NCI-H1105 treated with DMSO at 0.1 percent for 48 hours (cell line): ENCODE data around the gene BASP1.
"Not testable (repeated sequence)": the region's sequence is repeated elsewhere in the genome, so short reads cannot be mapped to it uniquely, and the experiment has no call there.

ENCODE experiments used
- DNase-seq: peaks from one replicate; lab custom pipeline; 2025; lab: John Stamatoyannopoulos, UW

Gene BASP1

DNA sequence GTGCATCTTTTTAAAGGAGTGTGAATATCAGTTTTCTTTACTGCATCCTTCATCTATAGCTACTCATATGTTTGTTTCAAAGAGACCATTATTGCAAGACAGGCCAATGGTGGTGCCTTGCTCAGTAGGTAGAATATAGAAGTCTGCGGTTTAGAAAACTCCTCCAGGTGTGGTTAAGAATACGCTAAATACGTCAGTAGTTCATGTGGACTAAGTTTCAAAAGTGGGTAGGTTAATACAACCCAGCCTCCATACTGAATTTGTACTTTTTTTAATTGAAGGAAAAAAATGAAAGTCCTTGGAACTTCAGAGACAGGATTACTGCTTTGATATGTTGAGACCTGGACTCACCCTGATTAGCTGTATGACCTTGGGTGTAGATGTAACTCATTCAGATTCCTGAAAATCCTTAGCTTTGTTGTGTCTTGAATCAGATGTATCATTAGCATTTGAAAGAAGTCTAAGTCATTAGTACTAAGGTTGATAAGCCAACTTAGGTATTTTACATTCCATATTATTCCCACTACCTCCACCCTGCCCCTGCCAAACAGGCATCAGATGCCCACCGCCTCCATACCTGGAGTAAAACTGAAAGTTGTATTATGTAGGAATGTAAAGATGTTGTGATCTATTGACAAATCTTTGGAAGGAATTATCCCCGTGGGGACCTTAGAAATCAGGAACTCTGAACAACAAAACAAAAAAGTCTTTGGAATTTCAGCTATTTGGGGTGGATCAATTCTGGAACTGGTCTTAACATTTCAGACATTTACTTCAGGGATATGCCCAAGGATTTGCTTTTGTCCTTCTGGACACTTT, 6.1 kb downstream of the BASP1 start:
- DNase-seq = no peak

DNA sequence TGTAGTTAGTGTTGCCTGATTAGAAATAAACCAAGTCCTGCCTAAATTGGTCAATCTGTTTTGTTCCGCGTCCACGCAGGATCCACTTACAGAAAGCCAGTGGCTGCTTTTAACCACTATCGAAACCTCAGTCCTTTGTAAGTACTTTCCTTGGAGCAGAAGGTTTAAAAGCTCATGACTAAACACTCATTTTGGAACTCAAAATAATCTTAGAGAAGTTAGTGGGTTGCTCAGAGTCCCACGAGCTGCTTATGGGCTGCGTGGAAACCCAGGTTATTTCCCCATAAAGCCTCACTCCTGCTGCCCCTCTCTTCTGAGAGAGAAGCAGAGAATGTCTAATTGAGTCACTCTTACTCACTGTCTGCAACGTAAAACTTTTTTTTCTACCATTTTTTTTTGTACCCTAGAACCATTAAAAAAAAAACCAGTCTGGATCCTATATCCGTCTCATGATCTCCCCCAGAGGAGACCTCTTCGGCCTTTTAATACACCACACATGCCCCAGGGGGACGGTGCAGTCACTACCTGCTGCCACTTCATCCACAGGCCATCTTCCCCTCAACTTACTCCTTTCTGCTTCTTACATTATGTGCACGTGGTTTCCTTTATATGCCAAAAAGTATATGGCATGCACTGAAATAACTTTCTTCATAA, 7.6 kb downstream of the BASP1 start:
- DNase-seq = no peak

DNA sequence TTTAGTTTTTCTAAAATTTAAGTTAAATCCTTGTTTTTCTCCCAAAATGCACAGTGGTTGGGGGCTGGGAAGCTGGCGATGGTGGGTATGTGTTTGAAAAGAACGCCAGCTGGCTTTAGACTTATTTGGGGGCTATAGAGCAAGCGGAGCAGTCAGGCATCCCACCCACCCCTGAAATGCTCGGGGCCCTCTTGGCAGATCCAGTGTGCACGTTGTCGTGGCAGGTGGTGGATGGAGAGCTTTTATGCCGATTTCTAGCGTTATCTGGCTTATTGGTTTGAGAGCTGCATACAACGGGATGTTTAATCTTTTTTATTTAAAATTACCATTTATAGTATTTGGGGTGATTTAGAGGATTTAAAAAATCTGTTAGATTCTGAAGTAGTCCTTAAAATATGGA, 8.1 kb downstream of the BASP1 start:
- DNase-seq = no peak

DNA sequence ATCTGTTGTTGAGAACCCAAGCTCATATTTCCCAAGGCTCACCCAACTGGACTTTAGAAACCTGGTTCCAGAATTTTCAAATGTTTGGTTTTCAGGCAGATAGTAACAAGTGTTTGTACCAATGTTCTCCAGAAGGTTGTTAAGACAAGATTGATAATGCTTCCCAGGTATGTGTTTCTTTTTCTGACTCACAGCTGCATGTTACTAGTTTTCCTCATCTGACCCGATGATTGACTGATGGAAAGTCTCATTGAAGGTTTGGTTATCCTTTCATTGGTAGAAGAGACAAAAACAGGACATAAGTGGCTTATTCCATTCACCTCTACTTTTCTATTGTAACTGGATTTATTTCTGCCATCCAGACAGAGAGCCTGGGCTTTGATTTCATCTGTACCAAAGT, 10.4 kb downstream of the BASP1 start:
- DNase-seq = no peak

DNA sequence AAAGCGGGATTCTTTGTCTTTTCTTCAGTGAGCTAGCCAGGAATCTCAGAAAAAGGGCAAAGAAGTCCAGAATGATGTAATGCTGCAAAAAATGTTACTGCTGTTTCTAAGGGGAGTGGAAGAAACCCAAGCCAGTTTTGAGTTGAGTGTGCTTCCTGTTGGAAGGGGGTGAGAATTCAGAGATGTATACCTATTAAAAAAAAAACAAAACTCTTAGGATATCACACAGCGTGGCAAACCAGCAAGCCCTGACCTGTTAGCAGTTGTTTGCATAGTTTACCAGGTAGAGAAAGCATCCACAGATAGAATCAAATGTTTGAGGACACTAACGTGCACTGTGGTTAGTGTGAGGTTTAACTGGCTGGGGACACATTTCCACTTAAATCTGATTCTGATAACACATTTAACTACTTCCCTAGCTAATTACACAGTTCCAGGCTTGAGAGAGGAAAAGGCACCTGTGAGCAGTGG, 11.4 kb downstream of the BASP1 start:
- DNase-seq = no peak

DNA sequence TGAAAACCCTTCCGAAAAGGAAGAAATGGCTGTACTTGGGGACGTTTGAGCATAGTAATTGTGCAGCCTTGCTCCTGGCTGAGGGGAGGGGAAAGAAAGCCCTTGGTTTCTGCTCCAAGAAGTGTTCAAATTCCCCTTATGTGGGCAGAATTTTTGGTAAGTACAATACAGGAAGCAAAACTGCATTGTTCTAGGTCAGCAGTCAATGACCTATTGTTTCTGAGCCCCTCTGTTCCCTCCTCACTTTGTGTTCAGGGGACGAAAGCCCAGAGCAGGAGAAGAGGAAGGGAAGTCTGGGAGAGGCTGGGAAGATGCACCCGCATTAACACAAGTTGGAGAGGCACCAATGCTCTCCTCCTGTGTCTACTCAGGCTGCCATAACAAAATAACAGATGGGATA, 11.9 kb downstream of the BASP1 start:
- DNase-seq = no peak

DNA sequence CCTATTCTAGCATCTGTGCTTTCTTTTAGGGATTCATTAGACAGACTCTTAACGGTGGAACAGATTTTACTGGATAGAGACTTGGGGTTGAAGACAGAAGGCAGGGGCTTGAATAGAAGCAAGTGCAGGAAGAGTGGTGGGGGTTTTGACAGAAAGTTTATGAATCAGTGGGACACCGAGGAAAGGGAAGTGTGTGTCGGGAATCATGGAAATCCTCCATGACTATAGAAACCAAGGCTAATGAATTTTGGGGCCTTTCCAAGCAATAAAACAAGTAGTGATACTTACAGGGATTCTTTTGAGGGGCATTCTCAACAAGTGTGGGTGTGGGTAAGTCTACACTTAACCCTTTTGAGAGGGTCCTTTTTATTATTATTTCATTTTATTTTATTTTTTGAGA, 12.8 kb downstream of the BASP1 start:
- no peak for DNase-seq

DNA sequence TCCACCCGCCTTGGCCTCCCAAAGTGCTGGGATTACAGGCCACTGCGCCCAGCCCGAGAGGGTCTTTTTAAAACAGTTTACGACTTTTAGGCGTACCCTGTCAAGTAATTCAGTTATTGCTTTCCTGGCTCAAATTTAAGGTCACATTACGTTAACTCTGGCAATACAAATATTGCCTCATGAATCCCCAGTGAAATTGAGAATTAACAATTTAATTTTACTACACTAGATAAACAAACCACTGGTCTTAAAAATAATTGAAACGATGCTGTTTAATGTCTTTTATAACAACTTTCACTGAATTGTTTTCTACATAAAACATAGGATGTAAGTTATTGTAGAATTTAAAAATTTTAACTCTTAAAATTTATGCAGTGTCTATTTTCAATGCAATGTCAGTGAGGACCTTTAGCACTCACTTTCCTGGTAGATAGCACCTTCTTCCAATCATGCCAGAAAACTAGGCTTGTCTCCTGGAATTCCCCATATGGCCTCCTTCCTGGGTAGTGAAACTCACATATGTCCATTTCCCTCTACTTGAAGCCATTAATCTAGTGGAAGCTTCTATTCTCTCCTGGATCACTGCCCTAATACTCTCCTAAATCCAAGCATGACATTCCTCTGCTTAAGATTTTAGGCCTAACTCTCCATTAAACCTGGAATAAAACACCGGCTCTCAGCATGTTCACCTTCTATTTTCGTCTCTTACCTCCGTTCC, 13.5 kb downstream of the BASP1 start:
- DNase-seq = no peak

DNA sequence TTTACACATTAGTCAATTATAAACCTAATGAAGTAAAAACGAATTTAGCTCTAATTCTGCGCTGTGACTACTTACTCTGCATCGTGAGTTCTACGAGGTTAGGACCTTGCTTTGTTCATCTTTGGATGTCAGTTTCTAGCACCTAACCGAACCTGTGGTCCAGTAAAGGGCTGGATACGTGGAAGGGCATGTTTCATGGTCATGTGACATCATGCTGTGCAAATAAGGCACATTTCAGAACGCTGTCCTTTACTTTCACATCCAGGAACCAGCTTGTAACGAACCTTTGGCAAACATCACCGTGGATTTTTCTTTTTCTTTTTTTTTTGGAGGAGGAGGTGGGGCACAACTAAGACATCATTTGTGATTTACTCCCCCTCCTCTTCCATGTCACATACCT, 15.0 kb downstream of the BASP1 start:
- DNase-seq = no peak

DNA sequence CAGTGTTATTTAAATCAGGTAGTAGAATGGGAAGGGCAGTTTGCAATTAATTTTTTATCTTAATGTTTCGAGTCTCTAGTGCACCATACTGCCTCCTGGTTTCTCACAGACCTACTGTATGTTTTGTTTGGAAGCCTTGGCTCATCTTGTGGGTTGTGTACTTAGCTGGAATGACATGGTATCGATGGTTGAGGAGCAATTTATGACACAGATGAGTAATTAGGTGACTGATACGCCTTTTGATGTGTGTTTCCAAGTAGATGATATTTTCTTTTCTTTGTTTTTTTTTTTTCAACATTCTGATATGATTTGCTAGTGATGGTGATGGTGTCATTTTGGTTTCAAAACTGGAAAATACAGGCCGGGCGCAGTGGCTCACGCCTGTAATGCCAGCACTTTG, 16.1 kb downstream of the BASP1 start:
- no peak for DNase-seq

DNA sequence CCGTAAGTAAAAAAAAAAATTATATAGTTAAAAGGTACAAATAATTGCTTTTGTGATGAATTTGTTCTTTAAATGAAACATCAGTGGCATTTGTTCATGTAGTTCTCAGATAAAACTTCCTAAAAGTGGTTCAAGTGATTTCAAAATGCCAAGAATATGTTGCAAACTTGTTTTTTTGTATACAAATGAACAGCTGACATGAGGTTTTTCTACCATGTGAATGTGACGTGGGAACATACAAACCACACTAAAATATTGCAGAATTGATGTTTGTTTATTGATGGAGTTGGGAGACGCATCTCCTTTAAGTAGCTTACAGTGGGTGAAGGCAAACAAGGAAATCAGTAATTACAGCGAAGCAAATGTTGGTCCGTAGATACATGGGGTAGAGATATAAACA, 16.9 kb downstream of the BASP1 start:
- DNase-seq = no peak

DNA sequence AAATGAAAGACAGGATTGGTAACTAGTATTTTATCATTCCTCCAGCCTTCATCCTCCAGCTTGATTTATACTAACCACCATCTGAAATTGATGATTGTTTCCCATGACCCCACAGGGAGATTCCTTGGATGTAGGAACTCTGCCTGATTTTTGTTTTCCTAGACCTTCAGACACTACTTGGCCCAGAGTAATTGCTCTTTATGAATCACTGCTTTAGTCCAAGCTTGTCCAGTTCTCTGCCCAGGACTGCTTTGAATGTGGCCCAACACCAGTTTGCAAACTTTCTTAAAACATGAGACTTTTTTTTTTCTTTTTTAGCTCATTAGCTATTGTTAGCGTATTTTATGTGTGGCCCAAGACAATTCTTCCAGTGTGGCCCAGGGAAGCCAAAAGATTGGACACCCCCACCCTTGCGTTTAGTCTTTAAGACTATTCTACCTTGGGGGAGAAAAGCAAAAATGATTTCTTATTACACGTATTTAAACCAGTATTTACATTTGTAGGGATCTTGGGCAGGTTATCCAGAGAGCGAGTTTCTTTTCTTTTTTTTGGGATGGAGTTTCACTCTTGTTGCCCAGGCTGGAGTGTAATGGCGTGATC, 18.4 kb downstream of the BASP1 start:
- DNase-seq = no peak

DNA sequence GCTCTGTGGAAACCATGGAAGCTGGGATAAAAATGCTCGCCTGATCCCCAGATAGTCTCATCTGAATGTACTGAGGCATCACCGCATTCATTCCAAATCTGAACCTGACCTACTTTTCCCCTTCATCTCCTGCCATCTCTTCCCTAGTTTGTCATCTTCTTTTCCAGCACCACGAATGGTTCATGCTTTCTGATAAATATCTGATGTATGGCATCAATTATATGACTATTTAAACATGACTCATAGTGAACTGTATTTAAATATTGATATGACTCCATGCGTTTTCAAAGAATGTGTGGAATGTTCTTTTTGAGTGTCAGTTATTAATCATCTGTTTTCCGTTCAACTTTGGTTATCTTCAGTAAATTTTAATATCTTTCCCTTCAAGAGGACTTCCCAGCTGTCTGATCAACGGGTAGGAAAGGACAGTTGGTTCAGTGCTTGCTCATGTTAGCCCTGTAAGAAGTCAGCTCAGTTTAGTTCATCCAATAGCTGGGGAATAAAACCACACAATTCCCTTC, 21.1 kb downstream of the BASP1 start:
- DNase-seq = no peak

DNA sequence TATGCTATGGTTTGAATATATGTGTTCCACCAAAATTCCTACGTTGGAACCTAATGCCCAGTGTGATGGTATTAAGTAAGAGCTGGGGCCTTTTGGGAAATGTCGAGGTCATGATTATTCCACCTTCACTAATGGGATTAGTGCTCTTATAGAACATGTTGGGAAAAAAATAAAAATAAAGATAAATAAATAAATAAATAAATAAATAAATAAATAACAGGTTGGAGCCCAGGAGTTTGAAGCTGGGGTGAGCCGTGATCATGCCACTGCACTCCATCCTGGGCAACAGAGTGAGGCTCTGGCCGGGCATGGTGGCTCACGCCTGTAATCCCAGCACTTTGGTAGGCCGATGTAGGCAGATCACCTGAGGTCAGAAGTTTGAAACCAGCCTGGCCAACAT, 22.5 kb downstream of the BASP1 start:
- no peak for DNase-seq

DNA sequence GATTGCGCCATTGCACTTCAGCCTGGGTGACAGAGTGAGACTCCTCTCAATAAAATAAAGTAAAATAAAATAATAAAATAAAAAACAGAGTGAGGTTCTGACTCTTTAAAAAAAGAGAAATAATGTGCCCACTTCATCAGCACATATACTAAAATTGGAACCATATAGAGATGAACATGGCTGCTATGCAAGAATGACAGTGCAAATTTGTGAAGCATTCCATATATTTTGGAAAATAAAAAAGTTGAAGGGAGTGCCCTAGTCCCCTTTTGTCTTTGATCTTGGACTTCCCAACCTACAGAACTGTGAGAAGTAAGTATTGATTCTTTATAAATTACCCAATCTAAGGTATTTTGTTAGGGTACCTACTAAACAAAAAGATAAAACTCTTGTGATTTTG, 23.1 kb downstream of the BASP1 start:
- DNase-seq = no peak

DNA sequence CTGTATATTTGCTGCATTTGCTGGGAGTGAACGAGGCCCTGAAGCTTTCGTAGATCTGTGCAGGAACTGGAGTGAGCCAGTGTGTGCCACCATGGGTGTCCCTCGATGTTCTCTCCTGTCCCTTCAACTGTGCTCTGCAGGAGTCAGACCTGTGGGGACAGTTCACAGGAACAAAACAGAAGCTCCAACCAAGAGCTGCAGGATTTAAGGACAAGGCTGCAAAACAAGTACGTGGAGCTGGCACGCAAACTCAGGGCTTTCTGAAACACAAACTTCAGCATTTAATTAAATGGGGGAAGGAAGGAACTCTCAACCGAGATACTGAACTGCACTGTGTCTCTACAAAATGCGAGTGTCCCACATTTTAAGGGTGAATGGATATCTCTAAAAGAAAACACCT, 24.2 kb downstream of the BASP1 start:
- DNase-seq = no peak

DNA sequence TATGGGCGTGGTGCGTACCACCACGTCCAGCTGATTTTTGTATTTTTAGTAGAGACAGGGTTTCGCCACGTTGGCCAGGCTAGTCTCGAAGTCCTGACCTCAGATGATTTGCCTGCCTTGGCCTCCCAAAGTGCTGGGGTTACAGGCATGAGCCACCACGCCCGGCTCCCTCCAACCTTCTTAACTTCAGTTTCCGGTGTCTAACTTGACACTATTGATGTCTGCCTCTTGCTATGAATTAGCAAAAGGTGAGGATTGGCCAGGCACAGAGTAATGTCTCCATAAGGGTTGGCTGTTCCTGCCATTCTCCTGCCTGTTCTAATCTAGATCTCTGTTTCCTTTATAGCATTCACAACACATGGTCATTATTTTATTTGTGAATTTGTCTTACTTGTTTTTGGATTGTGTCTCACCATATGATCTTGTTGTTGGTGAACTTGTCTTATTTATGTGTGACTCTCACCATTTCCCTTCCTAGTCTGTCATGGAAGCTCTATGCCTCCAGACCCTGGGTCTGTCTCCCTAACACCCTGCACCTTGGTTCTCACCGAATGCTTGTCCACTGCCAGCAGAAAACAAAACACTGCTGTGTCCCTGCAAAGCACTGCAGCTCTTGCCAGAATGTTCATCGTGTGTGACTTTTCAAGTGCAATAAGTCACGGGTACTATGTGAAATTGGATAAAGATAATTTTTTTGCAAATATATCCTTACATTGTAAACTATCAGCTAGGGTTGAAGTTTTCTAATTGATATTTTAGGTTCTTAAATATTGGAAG, 26.0 kb downstream of the BASP1 start:
- no peak for DNase-seq

DNA sequence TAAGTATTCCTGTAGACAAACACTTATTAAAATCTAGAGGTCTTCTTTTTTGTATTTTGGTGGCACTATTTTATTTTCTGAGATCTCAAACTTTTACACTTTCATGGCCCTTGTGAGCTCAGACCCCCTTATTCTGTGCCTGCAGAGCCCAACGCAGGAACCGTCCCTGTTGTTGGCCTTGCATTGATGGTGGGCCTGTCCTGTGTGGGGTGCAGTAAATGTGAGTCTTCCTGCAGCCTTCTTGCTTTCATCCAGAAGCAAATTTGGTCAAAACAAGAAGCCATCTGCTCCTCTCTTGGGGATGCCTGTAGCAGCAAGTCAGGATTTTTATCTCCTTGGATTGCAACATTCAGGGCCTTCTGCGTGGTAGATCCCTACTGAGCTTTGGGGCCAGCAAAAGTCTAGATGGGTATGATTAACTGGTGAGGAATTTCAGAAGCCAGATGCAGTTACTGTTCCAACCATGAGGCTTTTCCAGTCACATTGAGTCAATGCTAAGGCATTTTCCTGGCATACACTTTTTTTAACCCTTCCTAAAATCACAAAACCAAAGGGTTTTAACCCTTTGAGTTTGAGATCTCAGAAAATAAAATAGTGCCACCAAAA, 31.7 kb downstream of the BASP1 start:
- no peak for DNase-seq

DNA sequence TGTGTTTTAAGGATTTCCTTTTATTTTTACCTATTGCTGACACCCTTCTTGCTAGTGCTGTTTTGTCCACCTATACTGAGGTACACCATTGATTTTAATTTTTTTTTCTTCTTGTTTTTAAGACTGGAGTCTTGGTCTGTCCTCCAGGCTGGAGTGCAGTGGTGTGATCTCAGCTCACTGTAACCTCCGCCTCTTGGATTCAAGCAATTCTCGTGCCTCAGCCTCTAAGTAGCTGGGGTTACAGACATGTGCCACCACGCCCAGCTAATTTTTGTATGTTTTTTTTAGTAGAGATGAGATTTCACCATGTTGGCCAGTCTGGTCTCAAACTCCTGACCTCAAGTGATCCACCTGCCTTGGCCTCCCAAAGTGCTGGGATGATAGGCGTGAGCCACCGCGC, 32.4 kb downstream of the BASP1 start:
- DNase-seq = not testable (repeated sequence)

DNA sequence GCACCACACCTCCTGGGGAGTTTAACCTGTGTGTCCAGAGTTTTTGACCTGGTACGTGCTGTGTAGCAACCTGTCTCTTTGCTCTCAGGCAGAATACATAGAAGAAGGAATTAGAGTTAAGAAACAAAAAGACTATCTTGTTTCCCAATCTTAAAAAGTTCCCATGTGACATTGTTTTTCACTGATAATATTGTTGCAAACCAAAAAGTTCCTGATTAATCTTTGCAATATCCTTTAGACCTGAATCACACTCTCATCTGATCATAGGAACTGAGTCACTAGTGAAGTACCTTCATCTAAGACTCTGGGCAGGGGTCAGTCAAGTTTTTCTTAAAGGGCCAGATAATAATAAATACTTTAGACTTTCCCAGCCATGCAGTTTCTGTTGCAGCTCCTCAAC, 35.1 kb downstream of the BASP1 start:
- DNase-seq = no peak

DNA sequence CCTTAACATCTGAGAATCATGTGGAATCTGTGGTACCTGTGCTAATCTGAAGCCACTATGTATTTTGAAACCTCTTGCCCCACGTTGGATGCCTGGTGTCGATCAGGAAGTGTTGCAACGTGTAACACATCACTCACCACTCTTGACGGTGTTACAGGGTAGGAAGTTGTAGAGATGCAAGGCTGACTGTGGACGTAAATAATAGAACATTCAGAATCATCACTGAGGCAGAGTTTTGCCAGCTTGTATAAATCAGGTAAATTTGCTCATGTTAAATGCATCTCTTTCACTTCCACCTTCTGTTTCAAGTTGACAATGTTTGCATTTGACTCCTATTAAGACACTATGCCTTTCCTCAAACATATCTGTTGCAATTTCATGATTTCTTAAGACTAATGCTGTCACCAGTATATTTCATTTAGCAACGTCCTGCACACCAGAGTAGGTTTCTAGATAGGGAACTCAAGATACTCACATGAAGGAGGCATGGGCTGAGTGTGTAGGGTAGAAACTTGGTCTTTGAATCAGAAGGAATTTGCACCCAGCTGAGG, 38.1 kb downstream of the BASP1 start:
- DNase-seq = no peak
